Kidney (tissue), 14 donors: Measurements from ENCODE around the gene MECR. TPM values are rescaled to one million over a fixed set of nuclear protein-coding genes. Genes with fewer than 3 reads are reported as not detected.
A peak's percentile ranks its signal among the peaks of the same experiment; 100 is the strongest.

Source experiments
- DNase-seq, 5 donors: peaks; one replicate each; pipeline ENCODE4 v3.0.0-alpha.2; 2013 to 2020
- FAIRE-seq: peaks from 2 replicates; lab custom pipeline; 2012; peaks lifted over from hg19 to GRCh38; lab: Jason Lieb, UNC
- H3K27ac ChIP-seq, 2 donors: one replicate each; pipeline ENCODE4 v1.7.0; 2013; ENCODE audit warnings: low read depth in 2 of 2, low read length in 2 of 2, inconsistent platforms in 1 of 2
- H3K27me3 ChIP-seq: one replicate; pipeline ENCODE4 v1.7.1; 2013; ENCODE audit warnings: low read length, inconsistent platforms; ENCODE audit not compliant: control insufficient read depth, insufficient read depth
- H3K36me3 ChIP-seq, 3 donors: one replicate each; pipeline versions ENCODE4 v1.7.0 to v1.7.1; 2013; ENCODE audit warnings: low read length in 3 of 3, control low read depth in 1 of 3, inconsistent platforms in 1 of 3; ENCODE audit not compliant: insufficient read depth in 3 of 3, control insufficient read depth in 2 of 3
- H3K4me1 ChIP-seq, 3 donors: one replicate each; pipeline versions ENCODE4 v1.7.0 to v1.7.1; 2013; ENCODE audit warnings: low read length in 3 of 3, inconsistent platforms in 1 of 3, low read depth in 1 of 3; ENCODE audit not compliant: control insufficient read depth in 2 of 3, insufficient read depth in 2 of 3
- H3K4me3 ChIP-seq, 3 donors: one replicate each; pipeline versions ENCODE4 v1.7.0 to v1.8.1; 2013; ENCODE audit warnings: low read length in 3 of 3, control low read depth in 1 of 3, inconsistent platforms in 1 of 3
- H3K9ac ChIP-seq, 3 donors: one replicate each; pipeline versions ENCODE4 v1.7.0 to v1.7.1; 2013; ENCODE audit warnings: low read length in 3 of 3, control low read depth in 1 of 3, inconsistent platforms in 1 of 3
- H3K9me3 ChIP-seq, 3 donors: one replicate each; pipeline versions ENCODE4 v1.7.0 to v1.7.1; 2013; ENCODE audit warnings: low read length in 3 of 3, control low read depth in 1 of 3, inconsistent platforms in 1 of 3; ENCODE audit not compliant: control insufficient read depth in 2 of 3, insufficient read depth in 1 of 3
- CTCF ChIP-seq: IDR thresholded peaks from 3 replicates; pipeline ENCODE4 v1.5.1; 2012; ENCODE audit warnings: mild to moderate bottlenecking, moderate library complexity, borderline replicate concordance; ENCODE audit not compliant: insufficient read depth; ENCODE audit errors: extremely low read depth
- intact Hi-C: fragments of 100-400 bp; cut with DNase I; formaldehyde crosslinking; loops from one replicate; pipeline ENCODE4 v1.11.1; 2022
- polyA plus RNA-seq: library from polyadenylated mRNA; stranded (reverse); fragments of 350-450 nt; fragmentation: Illumina TruSeq; extraction: RNeasy Lipid Tissue Mini Kit (QIAGEN cat#74804); gene quantifications from one replicate; pipeline ENCODE4 v1.2.3, GENCODE V29; 2014; ENCODE audit warnings: low read depth, low replicate concordance; ENCODE audit not compliant: insufficient read depth
- total RNA-seq: library from RNA; stranded (reverse); fragmentation: NEBNext Ultra II Directional; extraction: Animal tissue kit (Norgen Biotek cat#: 25700); gene quantifications from one replicate; pipeline ENCODE4 v1.2.1, GENCODE V29; 2021
- donor health status: control.
- donor health status: control.
- donor health status: control.
- donor health status: control.
- donor health status: control.
- donor health status: DM: yes; HTN: yes; CAD: no.
- donor health status: Normal renal cell carcinoma (clear cell type).

The MECR gene
- total and polyA plus RNA-seq, 2 donors from 2014 or later: 27.7 to 42.6 TPM

GRCh38 chr1:29258189-29258975 is 27.6 kb upstream of the MECR start:
- no peak for TF ChIP-seq CTCF
- intact Hi-C loops: no loop called here
- peaks cover 4% of the 10 kb centered on the region for H3K27me3 ChIP-seq
- no peak for FAIRE-seq
- H3K27ac ChIP-seq: no peak overlapping the region
- no peak overlapping the region for H3K9ac ChIP-seq
- peaks cover 0 to 2% (median 0%) of the 10 kb centered on the region in 3 donors for H3K4me1 ChIP-seq
- no peaks in the 10 kb centered on the region for H3K9me3 ChIP-seq
- no peaks in the 10 kb centered on the region for H3K36me3 ChIP-seq
- H3K4me3 ChIP-seq: no peak overlapping the region
- DNase-seq: no peak

- DNase-seq: peak in 3 of 5 donors; percentile 40 to 70 (median 49)
- H3K9ac ChIP-seq: no peak overlapping the region
- intact Hi-C loops: no loop called here
Measured at GRCh38 chr1:29256979-29257804, 26.5 kb upstream of the MECR start.

GRCh38 chr1:29256394-29256793 is 25.7 kb upstream of the MECR start:
- peaks cover 0 to 2% (median 0%) of the 10 kb centered on the region in 3 donors for H3K4me1 ChIP-seq
- TF ChIP-seq CTCF: no peak
- no peak overlapping the region for H3K4me3 ChIP-seq
- FAIRE-seq (no peak), DNase-seq (no peak)
- H3K9me3 ChIP-seq: no peaks in the 10 kb centered on the region
- H3K27ac ChIP-seq: no peak overlapping the region
- intact Hi-C loops: no loop called here
- peaks cover 4% of the 10 kb centered on the region for H3K27me3 ChIP-seq
- no peak overlapping the region for H3K9ac ChIP-seq
- no peaks in the 10 kb centered on the region for H3K36me3 ChIP-seq

More at GRCh38 chr1:29256979-29257804, 26.5 kb upstream of the MECR start:
- Histone ChIP-seq H3K4me3 (no peak overlapping the region), H3K36me3 (no peaks in the 10 kb centered on the region), H3K27ac (no peak overlapping the region), H3K27me3 (peaks cover 4% of the 10 kb centered on the region), H3K9me3 (no peaks in the 10 kb centered on the region), H3K4me1 (peaks cover 0 to 2% (median 0%) of the 10 kb centered on the region in 3 donors)
- TF ChIP-seq CTCF: no peak
- FAIRE-seq: no peak
